ENCODE measurements around the gene VWA3B. TPM values are rescaled to one million over a fixed set of nuclear protein-coding genes. Genes with fewer than 3 reads are reported as not detected.

Gene VWA3B
- polyA plus RNA-seq, 2 of the 4 experiments (the other 2 are of a cell fraction): not detected

GRCh38 chr2:98341241-98341640 is 254.3 kb downstream of the VWA3B start:
- WGBS (ENCODE audit: missing lambda C conversion rate): 54% methylated on average over 2 of the region's 2 CpGs
- DNase-seq (ENCODE audit: low read depth in 1 of 2, low spot score in 1 of 2): no peak
- POLR2A ChIA-PET: no interaction called here
- no peak for FAIRE-seq
- 0 out of 3 replicates have a peak, but pooled peaks cover 3% of the 10 kb centered on the region for H3K9me3 ChIP-seq
- H3K27ac ChIP-seq: no peak overlapping the region
- no peak overlapping the region for H3K4me2 ChIP-seq
- TF ChIP-seq MYC (IDR thresholded peaks at IDR 0.05; ENCODE audit: borderline replicate concordance, low read length) (no peak), FOSL2 (IDR thresholded peaks at IDR 0.05) (no peak), FOSL2 (CRISPR knock-in tag; IDR thresholded peaks at IDR 0.05) (no peak), RFX5 (IDR thresholded peaks at IDR 0.05) (no peak), ZNF302 (CRISPR knock-in tag; IDR thresholded peaks at IDR 0.05) (no peak), HEYL (CRISPR knock-in tag; IDR thresholded peaks at IDR 0.05) (no peak), PHF8 (IDR thresholded peaks at IDR 0.05; ENCODE audit: borderline replicate concordance, low read depth) (no peak), EHMT2 (IDR thresholded peaks at IDR 0.05; ENCODE audit: low read depth) (no peak), EP300 (IDR thresholded peaks at IDR 0.05) (no peak), FOXS1 (CRISPR knock-in tag; IDR thresholded peaks at IDR 0.05) (no peak), SMC3 (IDR thresholded peaks at IDR 0.05) (no peak), CEBPB (IDR thresholded peaks at IDR 0.05) (no peak), ZC3H11A (IDR thresholded peaks at IDR 0.05) (no peak), HOXA7 (CRISPR knock-in tag; IDR thresholded peaks at IDR 0.05) (no peak), CBX2 (IDR thresholded peaks at IDR 0.05; ENCODE audit: borderline replicate concordance, low read depth) (no peak)
- H3K4me3 ChIP-seq: no peak overlapping the region
- no peak for ATAC-seq
- H3K4me1 ChIP-seq: no peaks in the 10 kb centered on the region
- CTCF ChIA-PET: no interaction called here

GRCh38 chr2:98343285-98343684 is 256.3 kb downstream of the VWA3B start:
- FAIRE-seq (no peak), ATAC-seq (no peak), DNase-seq (ENCODE audit: low read depth in 1 of 2, low spot score in 1 of 2) (no peak)
- 36% methylated on average over 3 of the region's 3 CpGs for WGBS (ENCODE audit: missing lambda C conversion rate)
- ChIA-PET CTCF (no interaction called here), POLR2A (no interaction called here)
- no peak overlapping the region for H3K4me3 ChIP-seq
- H3K4me1 ChIP-seq: no peaks in the 10 kb centered on the region
- H3K9me3 ChIP-seq: peaks cover 3% of the 10 kb centered on the region; the same call in 1 of the 3 replicates
- TF ChIP-seq HOXB13 (CRISPR knock-in tag; IDR thresholded peaks at IDR 0.05; ENCODE audit: low read depth): no peak
- TF ChIP-seq CBX8 (IDR thresholded peaks at IDR 0.05): no peak
- no peak for TF ChIP-seq HOXA7 (CRISPR knock-in tag; IDR thresholded peaks at IDR 0.05)
- H3K27ac ChIP-seq: no peak overlapping the region
- H3K4me2 ChIP-seq: no peak overlapping the region

GRCh38 chr2:98346311-98347236 is 259.6 kb downstream of the VWA3B start, which contains the start of gene CNGA3:
TSS of gene CNGA3 (plus strand) at chr2:98346456. CDS start at chr2:98369976, 23,520 bp downstream.
- ATAC-seq (peak in 1 of 2 experiments; percentile 22; a peak in 2 of 6 replicates), DNase-seq (ENCODE audit: low read depth in 1 of 2, low spot score in 1 of 2) (no peak)

More at GRCh38 chr2:98346311-98347236, 259.6 kb downstream of the VWA3B start, which contains the start of gene CNGA3:
- Histone ChIP-seq H3K9me3 (peaks cover 2% of the 10 kb centered on the region; the same call in 1 of the 3 replicates), H3K4me2 (peak within 1 kb of the TSS; percentile 17; the same call in 1 of the 3 replicates), H3K4me3 (no peak within 1 kb of the TSS), H3K27ac (no peak within 1 kb of the TSS), H3K4me1 (no peaks in the 10 kb centered on the region)
- ChIA-PET POLR2A (no interaction called here), CTCF (no interaction called here)
- TF ChIP-seq FOXS1 (CRISPR knock-in tag; IDR thresholded peaks at IDR 0.05) (no peak), REST (IDR thresholded peaks at IDR 0.05) (peak; percentile 81)
- FAIRE-seq: no peak
- WGBS (ENCODE audit: missing lambda C conversion rate): 63% methylated on average over 64 of the region's 72 CpGs
